Right lobe of liver (tissue), 6 donors: Measurements from ENCODE around the gene CDH23. TPM values are rescaled to one million over a fixed set of nuclear protein-coding genes. Genes with fewer than 3 reads are reported as not detected.
A peak's percentile ranks its signal among the peaks of the same experiment; 100 is the strongest.

Experiments used
- ATAC-seq, 4 donors: fragments of 200-7000 bp; cut with Tn5 transposase; one replicate each; pipeline ENCODE4 v1.9.1; 2020; ENCODE audit warnings: mild to moderate bottlenecking in 4 of 4, moderate library complexity in 4 of 4
- DNase-seq, 3 donors: peaks; one replicate each; pipeline ENCODE4 v3.0.0-alpha.2; 2020
- H3K27ac ChIP-seq, 3 donors: fragments of 200-600 bp; one replicate each; pipeline ENCODE4 v1.8.0; 2022
- H3K27me3 ChIP-seq, 2 donors: fragments of 200-600 bp; one replicate each; pipeline ENCODE4 v1.8.0; 2022
- H3K36me3 ChIP-seq, 4 donors: fragments of 200-600 bp; sonication (generic) in 1 of 4; one replicate each; pipeline versions ENCODE4 v1.5.1 to v1.8.0; 2017 to 2022; ENCODE audit warnings: control low read depth in 1 of 4
- H3K4me1 ChIP-seq, 4 donors: fragments of 200-600 bp; sonication (generic) in 1 of 4; one replicate each; pipeline versions ENCODE4 v1.5.1 to v1.8.0; 2017 to 2022; ENCODE audit warnings: control low read depth in 1 of 4
- H3K4me3 ChIP-seq, 3 donors: fragments of 200-600 bp; one replicate each; pipeline ENCODE4 v1.8.0; 2022
- H3K9me3 ChIP-seq, 4 donors: fragments of 200-600 bp; sonication (generic) in 1 of 4; one replicate each; pipeline versions ENCODE4 v1.5.1 to v1.8.0; 2017 to 2022; ENCODE audit warnings: control low read depth in 1 of 4
- POLR2A ChIP-seq: fragments of 450-650 bp; IDR thresholded peaks from one replicate; pipeline ENCODE4 v1.6.1; 2017; ENCODE audit warnings: antibody characterized with exemption, mild to moderate bottlenecking
- WGBS: methylation state at CpG from one replicate; pipeline ENCODE4 v1.1.6; 2018; ENCODE audit warnings: low coverage, low lambda C conversion rate; ENCODE audit not compliant: insufficient coverage; ENCODE audit errors: missing lambda C conversion rate; 5-methylcytosine and 5-hydroxymethylcytosine counted together
- intact Hi-C, 2 donors: fragments of 100-400 bp; cut with DNase I; formaldehyde crosslinking; loops; one replicate each; pipeline versions ENCODE4 v1.11.2 to v1.14.1; 2022
- total RNA-seq, 6 experiments: library from RNA; depleted of rRNA in 2 of 6; stranded (reverse); fragments of >200 nt in 2 of 6; fragmentation: NEBNext Ultra II Directional in 3 of 6; extraction: Animal tissue kit (Norgen Biotek cat#: 25700) in 3 of 6; gene quantifications; one replicate each; pipeline versions ENCODE4 v1.1.0 to v1.2.4, GENCODE V29; 2016 to 2023
- TF ChIP-seq, protein P1 (sequence below), 4 donors: fragments of 200-600 bp in 3 of 4; fragments of 450-650 bp in 1 of 4; IDR thresholded peaks; one replicate each; pipeline versions ENCODE4 v1.5.1 to v1.8.0; 2016 to 2022; ENCODE audit warnings: antibody characterized with exemption in 4 of 4, mild to moderate bottlenecking in 2 of 4
- donor health status: DM: no; HTN: yes; CAD: no.
- donor health status: DM: no; HTN: no; CAD: no.
- donor health status: DM: no; HTN: no; CAD: no.
- donor health status: DM: no; HTN: yes; CAD: no.
- donor health status: DM: no; HTN: yes; CAD: no.

The CDH23 gene
- total RNA-seq, 6 experiments from 2014 or later, result 3.3 to 19.7 (median 6.3) TPM

DNA sequence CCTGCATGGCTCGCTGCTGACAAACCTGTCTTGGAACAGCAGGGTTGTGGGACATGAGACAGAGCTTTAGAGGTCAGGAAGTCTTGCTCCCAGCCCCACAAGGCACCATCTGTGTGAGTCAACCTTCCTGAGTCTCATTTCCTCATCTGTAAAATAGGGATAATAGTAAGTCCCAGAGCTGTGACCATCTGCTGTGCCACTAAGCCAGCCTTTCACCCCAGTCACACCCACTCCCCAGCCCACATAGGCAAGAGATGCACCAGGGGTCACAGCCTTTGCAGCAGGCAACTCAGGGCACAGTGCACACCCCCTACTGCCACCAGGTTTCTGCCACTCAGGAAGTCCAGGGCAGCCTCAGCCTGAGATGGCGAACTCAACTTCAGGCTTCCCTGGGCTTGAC is 29.4 kb upstream of the CDH23 start:
- TF ChIP-seq POLR2A, result no peak
- TF ChIP-seq, protein P1, sequence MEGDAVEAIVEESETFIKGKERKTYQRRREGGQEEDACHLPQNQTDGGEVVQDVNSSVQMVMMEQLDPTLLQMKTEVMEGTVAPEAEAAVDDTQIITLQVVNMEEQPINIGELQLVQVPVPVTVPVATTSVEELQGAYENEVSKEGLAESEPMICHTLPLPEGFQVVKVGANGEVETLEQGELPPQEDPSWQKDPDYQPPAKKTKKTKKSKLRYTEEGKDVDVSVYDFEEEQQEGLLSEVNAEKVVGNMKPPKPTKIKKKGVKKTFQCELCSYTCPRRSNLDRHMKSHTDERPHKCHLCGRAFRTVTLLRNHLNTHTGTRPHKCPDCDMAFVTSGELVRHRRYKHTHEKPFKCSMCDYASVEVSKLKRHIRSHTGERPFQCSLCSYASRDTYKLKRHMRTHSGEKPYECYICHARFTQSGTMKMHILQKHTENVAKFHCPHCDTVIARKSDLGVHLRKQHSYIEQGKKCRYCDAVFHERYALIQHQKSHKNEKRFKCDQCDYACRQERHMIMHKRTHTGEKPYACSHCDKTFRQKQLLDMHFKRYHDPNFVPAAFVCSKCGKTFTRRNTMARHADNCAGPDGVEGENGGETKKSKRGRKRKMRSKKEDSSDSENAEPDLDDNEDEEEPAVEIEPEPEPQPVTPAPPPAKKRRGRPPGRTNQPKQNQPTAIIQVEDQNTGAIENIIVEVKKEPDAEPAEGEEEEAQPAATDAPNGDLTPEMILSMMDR (IDR thresholded peaks at IDR 0.05), result no peak
- ATAC-seq, result peak; percentile 36 to 61 (median 55)
- DNase-seq, result no peak
- Histone ChIP-seq H3K36me3 (peaks cover 0 to 9% (median 0%) of the 10 kb centered on the region in 4 donors), H3K27ac (no peak overlapping the region), H3K27me3 (no peaks in the 10 kb centered on the region), H3K4me1 (no peaks in the 10 kb centered on the region), H3K4me3 (no peak overlapping the region), H3K9me3 (no peaks in the 10 kb centered on the region)
- WGBS, result no CpG with 5 or more reads among the region's 2 CpGs
- intact Hi-C loops, result no loop called here

DNA sequence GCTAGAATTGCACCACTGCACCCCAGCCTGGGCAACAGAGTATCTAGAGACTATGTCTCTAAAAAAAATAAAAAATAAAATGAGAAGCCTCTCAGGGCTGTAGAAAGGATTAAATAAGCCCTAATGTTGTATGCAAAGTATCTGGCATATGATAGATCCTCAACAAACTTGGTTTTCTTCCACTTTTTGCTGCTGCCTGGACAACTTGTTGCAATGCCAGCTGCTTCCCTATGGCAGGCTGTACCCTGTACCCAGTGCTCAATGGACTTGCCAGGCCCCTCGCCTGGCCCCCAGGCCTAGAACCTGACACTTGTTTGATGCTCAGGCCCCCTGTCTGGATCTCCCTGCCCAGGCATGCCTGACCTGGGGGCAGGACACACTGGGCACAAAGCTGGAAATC is 28.5 kb upstream of the CDH23 start:
- intact Hi-C loops, result no loop called here
- no peak for ATAC-seq
- no peak for TF ChIP-seq POLR2A
- TF ChIP-seq, protein P1 (IDR thresholded peaks at IDR 0.05), result no peak

DNA sequence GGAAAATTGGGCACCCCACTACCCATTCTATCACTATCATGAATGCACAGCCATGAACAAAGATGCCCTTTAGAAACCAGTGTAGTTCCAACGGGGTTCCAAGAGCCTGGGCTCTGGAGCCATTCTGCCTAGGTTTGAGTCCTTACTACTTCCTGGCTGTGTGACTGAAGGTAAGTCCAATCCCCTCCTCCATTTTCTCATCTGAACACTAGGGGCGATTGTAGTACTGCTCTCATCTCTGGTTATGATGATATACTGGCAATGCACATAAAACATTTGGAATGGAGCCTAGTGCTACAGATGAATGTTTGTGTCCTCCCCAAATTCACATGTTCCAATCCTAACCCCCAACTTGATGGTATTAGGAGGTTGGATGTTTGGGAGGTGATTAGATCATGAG is 28.1 kb upstream of the CDH23 start:
- 53% methylated on average over 1 of the region's 2 CpGs for WGBS

More for the DNA sequence above, 28.5 kb upstream of the CDH23 start:
- Histone ChIP-seq H3K27ac (no peak overlapping the region), H3K4me1 (no peaks in the 10 kb centered on the region), H3K4me3 (no peak overlapping the region), H3K36me3 (peaks cover 0 to 2% (median 0%) of the 10 kb centered on the region in 4 donors), H3K27me3 (no peaks in the 10 kb centered on the region), H3K9me3 (no peaks in the 10 kb centered on the region)
- no peak for DNase-seq
- WGBS, result no CpG with 5 or more reads among the region's 1 CpG

DNA sequence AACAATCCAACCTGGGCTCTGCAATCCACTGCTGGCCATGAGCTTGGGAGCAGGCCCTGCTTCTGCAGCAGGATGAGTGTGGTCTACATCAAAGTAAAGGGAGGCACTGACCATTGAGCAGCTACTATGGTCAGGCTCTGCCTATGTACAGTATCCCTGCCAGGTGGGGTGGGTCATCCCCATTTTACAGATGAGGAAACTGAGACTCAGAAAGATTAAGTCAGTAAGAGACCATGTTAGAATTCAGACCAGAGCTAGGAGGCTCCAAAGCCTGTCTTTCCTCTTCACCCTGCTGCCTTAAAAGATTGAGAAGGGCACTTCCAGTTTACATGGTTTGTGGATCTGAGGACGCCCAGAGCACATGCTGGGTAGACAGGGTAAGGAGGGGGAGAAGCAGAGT is 27.1 kb upstream of the CDH23 start:
- Histone ChIP-seq H3K27me3 (no peaks in the 10 kb centered on the region), H3K4me1 (no peaks in the 10 kb centered on the region), H3K4me3 (no peak overlapping the region), H3K9me3 (no peaks in the 10 kb centered on the region), H3K36me3 (no peaks in the 10 kb centered on the region), H3K27ac (no peak overlapping the region)
- 67% methylated on average over 1 of the region's 1 CpG for WGBS
- intact Hi-C loops, result loop anchor here in 1 of 2 donors (5.0 kb wide), 1 partner anchor 47 kb away; no protein-coding TSS in a partner anchor
- no peak for ATAC-seq
- DNase-seq, result no peak
- TF ChIP-seq, protein P1 (IDR thresholded peaks at IDR 0.05), result no peak
- TF ChIP-seq POLR2A, result no peak

More for the DNA sequence above, 28.1 kb upstream of the CDH23 start:
- H3K9me3 ChIP-seq, result no peaks in the 10 kb centered on the region
- no peak for ATAC-seq
- TF ChIP-seq POLR2A, result no peak
- H3K27ac ChIP-seq, result no peak overlapping the region
- no peaks in the 10 kb centered on the region for H3K4me1 ChIP-seq
- no peak for DNase-seq
- intact Hi-C loops, result no loop called here
- H3K4me3 ChIP-seq, result no peak overlapping the region
- H3K36me3 ChIP-seq, result no peaks in the 10 kb centered on the region
- H3K27me3 ChIP-seq, result no peaks in the 10 kb centered on the region

DNA sequence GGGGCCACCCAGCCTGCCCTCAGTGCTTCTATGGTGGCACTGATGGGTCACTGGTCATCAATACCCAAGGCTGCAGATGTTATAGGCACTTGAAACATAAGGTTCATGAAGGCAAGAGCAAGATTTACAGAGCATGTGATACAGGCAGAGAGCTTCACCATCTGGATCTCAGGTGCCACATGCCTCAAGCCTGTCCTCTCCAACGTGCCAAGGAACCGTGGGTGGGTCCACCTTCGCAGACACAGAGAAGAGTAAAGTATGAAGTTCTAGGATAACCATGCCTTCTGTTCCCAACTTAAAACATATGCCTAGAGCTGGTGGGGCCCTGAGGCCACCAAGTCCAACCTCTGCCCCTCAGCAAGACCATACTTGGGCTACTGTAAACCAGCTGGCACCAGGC is 26.7 kb upstream of the CDH23 start:
- no peak overlapping the region for H3K4me3 ChIP-seq
- no peak for ATAC-seq
- no peaks in the 10 kb centered on the region for H3K4me1 ChIP-seq
- no peak for TF ChIP-seq POLR2A
- TF ChIP-seq, protein P1 (IDR thresholded peaks at IDR 0.05), result no peak
- no peaks in the 10 kb centered on the region for H3K36me3 ChIP-seq
- H3K9me3 ChIP-seq, result no peaks in the 10 kb centered on the region
- DNase-seq, result no peak
- no peaks in the 10 kb centered on the region for H3K27me3 ChIP-seq
- WGBS, result no CpG with 5 or more reads among the region's 3 CpGs
- intact Hi-C loops, result loop anchor here in 1 of 2 donors (5.0 kb wide), 1 partner anchor 48 kb away; no protein-coding TSS in a partner anchor
- H3K27ac ChIP-seq, result no peak overlapping the region
